Kidney (tissue), 14 donors: ENCODE results near the gene CEBPZOS. TPM values are rescaled to one million over a fixed set of nuclear protein-coding genes. Genes with fewer than 3 reads are reported as not detected.

Experiments used
- DNase-seq, 5 donors: peaks; one replicate each; pipeline ENCODE4 v3.0.0-alpha.2; 2013 to 2020
- FAIRE-seq: peaks from 2 replicates; lab custom pipeline; 2012; peaks lifted over from hg19 to GRCh38; lab: Jason Lieb, UNC
- H3K27ac ChIP-seq, 2 donors: one replicate each; pipeline ENCODE4 v1.7.0; 2013; ENCODE audit warnings: low read depth in 2 of 2, low read length in 2 of 2, inconsistent platforms in 1 of 2
- H3K27me3 ChIP-seq: one replicate; pipeline ENCODE4 v1.7.1; 2013; ENCODE audit warnings: low read length, inconsistent platforms; ENCODE audit not compliant: control insufficient read depth, insufficient read depth
- H3K36me3 ChIP-seq, 3 donors: one replicate each; pipeline versions ENCODE4 v1.7.0 to v1.7.1; 2013; ENCODE audit warnings: low read length in 3 of 3, control low read depth in 1 of 3, inconsistent platforms in 1 of 3; ENCODE audit not compliant: insufficient read depth in 3 of 3, control insufficient read depth in 2 of 3
- H3K4me1 ChIP-seq, 3 donors: one replicate each; pipeline versions ENCODE4 v1.7.0 to v1.7.1; 2013; ENCODE audit warnings: low read length in 3 of 3, inconsistent platforms in 1 of 3, low read depth in 1 of 3; ENCODE audit not compliant: control insufficient read depth in 2 of 3, insufficient read depth in 2 of 3
- H3K4me3 ChIP-seq, 3 donors: one replicate each; pipeline versions ENCODE4 v1.7.0 to v1.8.1; 2013; ENCODE audit warnings: low read length in 3 of 3, control low read depth in 1 of 3, inconsistent platforms in 1 of 3
- H3K9ac ChIP-seq, 3 donors: one replicate each; pipeline versions ENCODE4 v1.7.0 to v1.7.1; 2013; ENCODE audit warnings: low read length in 3 of 3, control low read depth in 1 of 3, inconsistent platforms in 1 of 3
- H3K9me3 ChIP-seq, 3 donors: one replicate each; pipeline versions ENCODE4 v1.7.0 to v1.7.1; 2013; ENCODE audit warnings: low read length in 3 of 3, control low read depth in 1 of 3, inconsistent platforms in 1 of 3; ENCODE audit not compliant: control insufficient read depth in 2 of 3, insufficient read depth in 1 of 3
- intact Hi-C: fragments of 100-400 bp; cut with DNase I; formaldehyde crosslinking; loops from one replicate; pipeline ENCODE4 v1.11.1; 2022
- polyA plus RNA-seq: library from polyadenylated mRNA; stranded (reverse); fragments of 350-450 nt; fragmentation: Illumina TruSeq; extraction: RNeasy Lipid Tissue Mini Kit (QIAGEN cat#74804); gene quantifications from one replicate; pipeline ENCODE4 v1.2.3, GENCODE V29; 2014; ENCODE audit warnings: low read depth, low replicate concordance; ENCODE audit not compliant: insufficient read depth
- total RNA-seq: library from RNA; stranded (reverse); fragmentation: NEBNext Ultra II Directional; extraction: Animal tissue kit (Norgen Biotek cat#: 25700); gene quantifications from one replicate; pipeline ENCODE4 v1.2.1, GENCODE V29; 2021
- TF ChIP-seq, protein P1 (sequence below): IDR thresholded peaks from 3 replicates; pipeline ENCODE4 v1.5.1; 2012; ENCODE audit warnings: mild to moderate bottlenecking, moderate library complexity, borderline replicate concordance; ENCODE audit not compliant: insufficient read depth; ENCODE audit errors: extremely low read depth
- donor health status: control.
- donor health status: control.
- donor health status: control.
- donor health status: control.
- donor health status: control.
- donor health status: DM: yes; HTN: yes; CAD: no.
- donor health status: Normal renal cell carcinoma (clear cell type).

CEBPZOS gene
- total and polyA plus RNA-seq, 2 donors from 2014 or later = 38.3 to 60.7 TPM

GRCh38 chr2:37250869-37251740 lies 54.8 kb downstream of the CEBPZOS start:
- Histone ChIP-seq H3K9me3 (no peaks in the 10 kb centered on the region), H3K36me3 (peaks cover 17 to 35% (median 17%) of the 10 kb centered on the region in 3 donors), H3K9ac (no peak overlapping the region), H3K4me3 (no peak overlapping the region), H3K27ac (no peak overlapping the region), H3K27me3 (no peaks in the 10 kb centered on the region), H3K4me1 (no peaks in the 10 kb centered on the region)
- FAIRE-seq (no peak), DNase-seq (no peak)
- TF ChIP-seq, protein P1, sequence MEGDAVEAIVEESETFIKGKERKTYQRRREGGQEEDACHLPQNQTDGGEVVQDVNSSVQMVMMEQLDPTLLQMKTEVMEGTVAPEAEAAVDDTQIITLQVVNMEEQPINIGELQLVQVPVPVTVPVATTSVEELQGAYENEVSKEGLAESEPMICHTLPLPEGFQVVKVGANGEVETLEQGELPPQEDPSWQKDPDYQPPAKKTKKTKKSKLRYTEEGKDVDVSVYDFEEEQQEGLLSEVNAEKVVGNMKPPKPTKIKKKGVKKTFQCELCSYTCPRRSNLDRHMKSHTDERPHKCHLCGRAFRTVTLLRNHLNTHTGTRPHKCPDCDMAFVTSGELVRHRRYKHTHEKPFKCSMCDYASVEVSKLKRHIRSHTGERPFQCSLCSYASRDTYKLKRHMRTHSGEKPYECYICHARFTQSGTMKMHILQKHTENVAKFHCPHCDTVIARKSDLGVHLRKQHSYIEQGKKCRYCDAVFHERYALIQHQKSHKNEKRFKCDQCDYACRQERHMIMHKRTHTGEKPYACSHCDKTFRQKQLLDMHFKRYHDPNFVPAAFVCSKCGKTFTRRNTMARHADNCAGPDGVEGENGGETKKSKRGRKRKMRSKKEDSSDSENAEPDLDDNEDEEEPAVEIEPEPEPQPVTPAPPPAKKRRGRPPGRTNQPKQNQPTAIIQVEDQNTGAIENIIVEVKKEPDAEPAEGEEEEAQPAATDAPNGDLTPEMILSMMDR = no peak
- intact Hi-C loops = no loop called here

Other genes starting within 250 kb of the CEBPZOS start
- gene STRN, start 230.0 kb upstream of the CEBPZOS start, total RNA-seq = 42.7 TPM
- 3.7 TPM for gene STRN, start 230.0 kb upstream of the CEBPZOS start, polyA plus RNA-seq
- gene HEATR5B, start 112.1 kb upstream of the CEBPZOS start, total RNA-seq = 20.5 TPM
- gene HEATR5B, start 112.1 kb upstream of the CEBPZOS start, polyA plus RNA-seq = 4.4 TPM
- 6.0 TPM for gene GPATCH11, start 112.0 kb upstream of the CEBPZOS start, total RNA-seq
- 3.3 TPM for gene GPATCH11, start 112.0 kb upstream of the CEBPZOS start, polyA plus RNA-seq
- 37.6 TPM for gene EIF2AK2, start 39.5 kb upstream of the CEBPZOS start, total RNA-seq
- gene EIF2AK2, start 39.5 kb upstream of the CEBPZOS start, polyA plus RNA-seq = 6.4 TPM
- not detected for gene SULT6B1, start 7.8 kb upstream of the CEBPZOS start, total RNA-seq
- gene SULT6B1, start 7.8 kb upstream of the CEBPZOS start, polyA plus RNA-seq = not detected
- 55.9 TPM for gene CEBPZ, start 35.1 kb downstream of the CEBPZOS start, total RNA-seq
- 45.5 TPM for gene CEBPZ, start 35.1 kb downstream of the CEBPZOS start, polyA plus RNA-seq
- gene NDUFAF7, start 35.2 kb downstream of the CEBPZOS start, total RNA-seq = 15.1 TPM
- gene NDUFAF7, start 35.2 kb downstream of the CEBPZOS start, polyA plus RNA-seq = 13.1 TPM
- 45.7 TPM for gene PRKD3, start 128.3 kb downstream of the CEBPZOS start, total RNA-seq
- 7.1 TPM for gene PRKD3, start 128.3 kb downstream of the CEBPZOS start, polyA plus RNA-seq
- gene QPCT, start 148.1 kb downstream of the CEBPZOS start, total RNA-seq = 16.6 TPM
- 10.4 TPM for gene QPCT, start 148.1 kb downstream of the CEBPZOS start, polyA plus RNA-seq